B cell (primary cell): ENCODE measurements around the gene EHBP1L1. TPM values are rescaled to one million over a fixed set of nuclear protein-coding genes. Genes with fewer than 3 reads are reported as not detected.
A peak's percentile ranks its signal among the peaks of the same experiment; 100 is the strongest.

Experiments used
- ATAC-seq: fragments of 200-7000 bp; cut with Tn5 transposase; one replicate; pipeline ENCODE4 v1.10.0; 2021; ENCODE audit warnings: low read depth, mild to moderate bottlenecking, moderate number of reproducible peaks, moderate library complexity
- CTCF ChIA-PET: fragments of 350-600 bp; sonication (Branson Sonifier 250); formaldehyde crosslinking; loops from one replicate; lab custom pipeline; 2021; ENCODE audit warnings: antibody characterized with exemption, inconsistent platforms; lab: Charles Lee
- POLR2A ChIA-PET: fragments of 350-600 bp; sonication (Branson Sonifier 250); formaldehyde crosslinking; loops from one replicate; lab custom pipeline; 2021; ENCODE audit warnings: antibody characterized with exemption; lab: Charles Lee
- DNase-seq: peaks from one replicate; pipeline ENCODE4 v3.0.0; 2013
- H2AFZ ChIP-seq: 2 replicates; pipeline ENCODE4 v1.6.1; 2012; ENCODE audit warnings: mild to moderate bottlenecking, low read depth, low read length; ENCODE audit not compliant: insufficient read depth, poor library complexity, severe bottlenecking
- H3K27ac ChIP-seq, 2 donors: 1 replicate in 1 of 2; 2 replicates in 1 of 2; pipeline ENCODE4 v1.5.1; 2012 to 2013; ENCODE audit warnings: low read length in 2 of 2, mild to moderate bottlenecking in 2 of 2, moderate library complexity in 1 of 2
- H3K27me3 ChIP-seq, 4 experiments: fragments of 200-600 bp in 1 of 4; sonication (generic) in 1 of 4; replicated peaks in 1 of 4; 1 replicate in 2 of 4; 2 replicates in 2 of 4; pipeline versions ENCODE4 v1.6.1 to v1.7.0; 2013 to 2016; ENCODE audit warnings: low read length in 3 of 4, mild to moderate bottlenecking in 2 of 4, mixed read lengths in 1 of 4, moderate library complexity in 1 of 4; ENCODE audit not compliant: insufficient read depth in 4 of 4, control insufficient read depth in 3 of 4; ENCODE audit errors: control extremely low read depth in 1 of 4
- H3K36me3 ChIP-seq, 2 experiments: replicated peaks in 1 of 2; 1 replicate in 1 of 2; 2 replicates in 1 of 2; pipeline versions ENCODE4 v1.6.1 to v1.7.1; 2013; ENCODE audit warnings: low read length in 1 of 2; ENCODE audit not compliant: insufficient read depth in 2 of 2, control insufficient read depth in 1 of 2; ENCODE audit errors: control extremely low read depth in 1 of 2, extremely low read depth in 1 of 2
- H3K4me1 ChIP-seq, 2 donors: fragments of 200-600 bp in 1 of 2; sonication (generic) in 1 of 2; 1 replicate in 1 of 2; 2 replicates in 1 of 2; pipeline versions ENCODE4 v1.5.1 to v1.6.1; 2013 to 2017; ENCODE audit warnings: low read length in 2 of 2; ENCODE audit not compliant: control insufficient read depth in 2 of 2, insufficient read depth in 2 of 2
- H3K4me2 ChIP-seq: replicated peaks from 2 replicates; pipeline ENCODE3; 2012; ENCODE audit warnings: mild to moderate bottlenecking, low read depth, low read length; ENCODE audit not compliant: poor library complexity, severe bottlenecking
- H3K4me3 ChIP-seq, 5 experiments: fragments of 200-600 bp in 1 of 5; sonication (generic) in 1 of 5; 1 replicate in 3 of 5; 2 replicates in 2 of 5; pipeline versions ENCODE4 v1.5.1 to v1.7.0; 2011 to 2016; ENCODE audit warnings: low read length in 4 of 5, mild to moderate bottlenecking in 4 of 5, low read depth in 2 of 5, control low read depth in 1 of 5, moderate library complexity in 1 of 5; ENCODE audit not compliant: insufficient read depth in 1 of 5; ENCODE audit errors: control extremely low read depth in 1 of 5, extremely low read depth in 1 of 5
- H3K79me2 ChIP-seq: fragments of 200-600 bp; sonication (generic); one replicate; pipeline ENCODE4 v1.6.0; 2016; ENCODE audit warnings: low read length; ENCODE audit not compliant: control insufficient read depth, insufficient read depth
- H3K9ac ChIP-seq: fragments of 200-600 bp; sonication (generic); 2 replicates; pipeline ENCODE4 v1.6.1; 2017; ENCODE audit warnings: mild to moderate bottlenecking, low read length, moderate library complexity
- H3K9me3 ChIP-seq, 3 donors: one replicate each; pipeline versions ENCODE4 v1.6.1 to v1.7.1; 2013; ENCODE audit warnings: low read length in 2 of 3; ENCODE audit not compliant: control insufficient read depth in 2 of 3, insufficient read depth in 1 of 3; ENCODE audit errors: control extremely low read depth in 1 of 3
- H4K20me1 ChIP-seq: 2 replicates; pipeline ENCODE4 v1.6.0; 2012; ENCODE audit warnings: mild to moderate bottlenecking, low read length; ENCODE audit not compliant: insufficient read depth, control insufficient read depth, poor library complexity, severe bottlenecking
- H3K27ac Mint-ChIP-seq: one replicate; pipeline ENCODE4 v1.8.0; 2021; ENCODE audit warnings: mixed read lengths
- H3K27me3 Mint-ChIP-seq: one replicate; pipeline ENCODE4 v1.8.0; 2021; ENCODE audit warnings: mixed read lengths
- H3K4me1 Mint-ChIP-seq: one replicate; pipeline ENCODE4 v1.8.0; 2021; ENCODE audit warnings: mixed read lengths
- H3K4me3 Mint-ChIP-seq: one replicate; pipeline ENCODE4 v1.8.0; 2021; ENCODE audit warnings: mixed read lengths
- H3K9me3 Mint-ChIP-seq: one replicate; pipeline ENCODE4 v1.8.0; 2022; ENCODE audit warnings: mixed read lengths; ENCODE audit not compliant: insufficient read depth
- CTCF ChIP-seq: fragments of 200-600 bp; IDR thresholded peaks from one replicate; pipeline ENCODE4 v1.8.0; 2022; ENCODE audit warnings: antibody characterized with exemption, mild to moderate bottlenecking
- EZH2 ChIP-seq: IDR thresholded peaks from 2 replicates; pipeline ENCODE4 v1.6.1; 2012; ENCODE audit warnings: borderline replicate concordance, low read depth, mild to moderate bottlenecking, moderate library complexity, low read length; ENCODE audit not compliant: insufficient read depth, poor library complexity, severe bottlenecking
- WGBS: methylation state at CpG from one replicate; pipeline ENCODE4 v1.1.5; 2013; ENCODE audit warnings: missing lambda C conversion rate; ENCODE audit not compliant: insufficient coverage; 5-methylcytosine and 5-hydroxymethylcytosine counted together
- intact Hi-C: fragments of 100-400 bp; cut with micrococcal nuclease; formaldehyde crosslinking; loops from one replicate; pipeline ENCODE4 v1.10.0; 2022
- polyA plus RNA-seq: library from polyadenylated mRNA; depleted of rRNA; stranded (reverse); fragments of >200 nt; gene quantifications from 2 replicates; pipeline ENCODE4 v1.2.3, GENCODE V29; 2012
- total RNA-seq, 2 donors: library from RNA; stranded (reverse); fragments of 120-200 nt in 1 of 2; gene quantifications; 1 replicate in 1 of 2; 2 replicates in 1 of 2; pipeline versions ENCODE4 v1.2.3 to v1.2.4, GENCODE V29; 2013 to 2022

EHBP1L1 gene
- total and polyA plus RNA-seq, 2 donors (not counting 1 experiment from before 2014, with no cell fraction given): 202 to 279 TPM

GRCh38 chr11:65536412-65537295, 39.2 kb upstream of the EHBP1L1 start:
- peaks cover 10% of the 10 kb centered on the region for H3K4me1 Mint-ChIP-seq
- no peak overlapping the region for H3K27ac ChIP-seq
- no peak overlapping the region for H3K4me3 Mint-ChIP-seq
- H3K4me2 ChIP-seq: no peak overlapping the region
- no peaks in the 10 kb centered on the region for H3K27me3 ChIP-seq
- intact Hi-C loops: no loop called here
- no peaks in the 10 kb centered on the region for H3K9me3 Mint-ChIP-seq
- H4K20me1 ChIP-seq: peaks cover 7% of the 10 kb centered on the region
- ChIA-PET CTCF (interaction anchor here (0.5 to 2.5 kb wide), 5 partner anchors 15 to 85 kb away, joined by 3 to 9 read pairs (median 4); no protein-coding TSS in a partner anchor), POLR2A (interaction anchor here (0.6 to 0.7 kb wide), 3 partner anchors 10 to 133 kb away, joined by 4 to 8 read pairs (median 4); no protein-coding TSS in a partner anchor)
- 94% methylated on average over 7 of the region's 12 CpGs for WGBS
- H3K36me3 ChIP-seq: peaks cover 2 to 39% of the 10 kb centered on the region in 2 experiments
- H3K27me3 Mint-ChIP-seq: no peaks in the 10 kb centered on the region
- DNase-seq (no peak), ATAC-seq (no peak)
- H3K79me2 ChIP-seq: no peaks in the 10 kb centered on the region
- H3K9me3 ChIP-seq: no peaks in the 10 kb centered on the region
- no peak overlapping the region for H3K9ac ChIP-seq
- no peak overlapping the region for H3K27ac Mint-ChIP-seq
- no peak overlapping the region for H2AFZ ChIP-seq
- TF ChIP-seq EZH2 (no peak), CTCF (no peak)
- peaks cover 12 to 13% of the 10 kb centered on the region in 2 donors for H3K4me1 ChIP-seq
- H3K4me3 ChIP-seq: no peak overlapping the region

GRCh38 chr11:65537296-65537597, 38.6 kb upstream of the EHBP1L1 start:
- 91% methylated on average over 2 of the region's 2 CpGs for WGBS
- Histone ChIP-seq H3K4me2 (no peak overlapping the region), H3K4me3 (no peak overlapping the region), H3K79me2 (no peaks in the 10 kb centered on the region), H3K9me3 (no peaks in the 10 kb centered on the region), H3K27ac (no peak overlapping the region), H3K9ac (no peak overlapping the region), H4K20me1 (peaks cover 7% of the 10 kb centered on the region), H3K27me3 (no peaks in the 10 kb centered on the region), H3K36me3 (peaks cover 2 to 36% of the 10 kb centered on the region in 2 experiments), H3K4me1 (peaks cover 12 to 17% of the 10 kb centered on the region in 2 donors), H2AFZ (no peak overlapping the region)
- H3K4me3 Mint-ChIP-seq: peak overlapping the region; percentile 24
- ChIA-PET CTCF (interaction anchor here (0.5 to 2.5 kb wide), 2 partner anchors 15 to 84 kb away, joined by 3 to 9 read pairs; no protein-coding TSS in a partner anchor), POLR2A (interaction anchor here (0.7 kb wide), 1 partner anchor 133 kb away, joined by 4 read pairs; no protein-coding TSS in a partner anchor)
- H3K27ac Mint-ChIP-seq: peak overlapping the region; percentile 29
- H3K4me1 Mint-ChIP-seq: peaks cover 14% of the 10 kb centered on the region
- ATAC-seq: no peak
- no peak for TF ChIP-seq CTCF
- no peaks in the 10 kb centered on the region for H3K27me3 Mint-ChIP-seq
- no peak for DNase-seq
- no peaks in the 10 kb centered on the region for H3K9me3 Mint-ChIP-seq
- intact Hi-C loops: no loop called here
